ENCODE data around the gene PDX1. TPM values are rescaled to one million over a fixed set of nuclear protein-coding genes. Genes with fewer than 3 reads are reported as not detected.

PDX1 gene
- total and polyA plus RNA-seq, 5 donors from 2014 or later: not detected

DNA sequence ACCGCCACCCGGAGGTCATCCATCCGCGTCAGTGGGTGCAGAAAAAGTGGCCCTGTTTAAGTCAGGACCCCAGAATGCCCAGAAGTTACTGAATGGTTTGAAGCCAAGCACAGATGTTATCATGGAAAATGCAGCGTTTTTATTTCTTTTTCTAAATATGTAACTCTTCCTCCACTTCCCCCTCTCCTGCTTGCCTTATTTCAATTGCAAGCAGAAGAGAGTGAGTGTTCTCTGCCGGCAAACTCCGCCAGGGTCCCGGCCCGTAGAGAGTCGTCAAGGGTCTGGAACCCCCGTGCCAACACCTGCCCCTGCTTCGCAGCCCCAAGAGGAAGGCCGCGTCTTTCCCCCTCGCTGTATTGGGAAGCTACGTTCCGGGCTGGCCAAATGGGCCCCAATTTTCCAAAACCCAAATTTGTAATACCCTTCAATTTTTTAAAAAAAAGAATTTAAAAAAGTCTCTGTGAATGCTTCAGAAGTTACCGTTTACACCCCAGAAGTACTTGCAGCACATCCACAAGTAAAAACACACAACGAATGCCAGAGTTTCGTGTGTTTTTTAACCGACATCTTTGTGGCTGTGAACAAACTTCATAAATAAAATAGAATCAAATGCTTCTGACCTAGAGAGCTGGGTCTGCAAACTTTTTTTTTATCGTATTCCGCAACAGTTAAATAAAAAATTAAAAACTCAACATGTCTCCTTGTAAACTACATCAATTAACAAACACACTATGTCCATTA, 712 bp upstream of the PDX1 start:
- Mint-ChIP-seq H3K27me3 (peaks cover 81% of the 10 kb centered on the region), H3K36me3 (no peaks in the 10 kb centered on the region), H3K4me1 (peaks cover 6 to 38% (median 19%) of the 10 kb centered on the region in 4 donors), H3K4me3 (peak overlapping the region in 2 of 4 donors; percentile 50 to 63), H3K27ac (no peak overlapping the region), H3K9me3 (peaks cover 0 to 8% (median 0%) of the 10 kb centered on the region in 7 donors)
- H3K9me3 ChIP-seq (ENCODE audit: control insufficient read depth in 2 of 2, low read length in 2 of 2): no peaks in the 10 kb centered on the region
- peaks cover 30% of the 10 kb centered on the region for H3K4me1 ChIP-seq (ENCODE audit: control insufficient read depth, insufficient read depth, low read length, poor library complexity, severe bottlenecking)
- no peak overlapping the region for H3K27ac ChIP-seq (ENCODE audit: insufficient read depth, low read length, poor library complexity, severe bottlenecking)
- peaks cover 35% of the 10 kb centered on the region for H3K27me3 ChIP-seq (ENCODE audit: control insufficient read depth, insufficient read depth, low read length)
- no peak for ATAC-seq (ENCODE audit: low read depth in 2 of 2)
- DNase-seq: no peak
- no peaks in the 10 kb centered on the region for H3K36me3 ChIP-seq (ENCODE audit: control insufficient read depth, insufficient read depth, low read length)
- H3K4me3 ChIP-seq (ENCODE audit: low read depth, low read length): no peak overlapping the region

DNA sequence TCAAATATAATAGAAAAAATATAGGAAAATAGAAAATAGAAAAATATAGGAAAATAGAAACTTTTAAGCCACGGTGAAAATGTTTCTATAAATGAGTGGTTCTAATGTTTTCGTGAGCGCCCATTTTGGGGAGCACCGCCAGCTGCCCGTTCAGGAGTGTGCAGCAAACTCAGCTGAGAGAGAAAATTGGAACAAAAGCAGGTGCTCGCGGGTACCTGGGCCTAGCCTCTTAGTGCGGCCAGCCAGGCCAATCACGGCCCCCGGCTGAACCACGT, 204 bp upstream of the PDX1 start:
- Mint-ChIP-seq H3K4me3 (peak overlapping the region in 1 of 4 donors; percentile 63), H3K36me3 (no peaks in the 10 kb centered on the region), H3K9me3 (peaks cover 0 to 8% (median 0%) of the 10 kb centered on the region in 7 donors), H3K4me1 (peaks cover 6 to 38% (median 19%) of the 10 kb centered on the region in 4 donors), H3K27ac (no peak overlapping the region), H3K27me3 (peaks cover 78% of the 10 kb centered on the region)
- Histone ChIP-seq H3K36me3 (ENCODE audit: control insufficient read depth, insufficient read depth, low read length) (no peaks in the 10 kb centered on the region), H3K9me3 (ENCODE audit: control insufficient read depth in 2 of 2, low read length in 2 of 2) (no peaks in the 10 kb centered on the region), H3K27ac (ENCODE audit: insufficient read depth, low read length, poor library complexity, severe bottlenecking) (no peak overlapping the region), H3K4me3 (ENCODE audit: low read depth, low read length) (no peak overlapping the region), H3K27me3 (ENCODE audit: control insufficient read depth, insufficient read depth, low read length) (peaks cover 35% of the 10 kb centered on the region), H3K4me1 (ENCODE audit: control insufficient read depth, insufficient read depth, low read length, poor library complexity, severe bottlenecking) (peaks cover 30% of the 10 kb centered on the region)
- DNase-seq (no peak), ATAC-seq (ENCODE audit: low read depth in 2 of 2) (no peak)

DNA sequence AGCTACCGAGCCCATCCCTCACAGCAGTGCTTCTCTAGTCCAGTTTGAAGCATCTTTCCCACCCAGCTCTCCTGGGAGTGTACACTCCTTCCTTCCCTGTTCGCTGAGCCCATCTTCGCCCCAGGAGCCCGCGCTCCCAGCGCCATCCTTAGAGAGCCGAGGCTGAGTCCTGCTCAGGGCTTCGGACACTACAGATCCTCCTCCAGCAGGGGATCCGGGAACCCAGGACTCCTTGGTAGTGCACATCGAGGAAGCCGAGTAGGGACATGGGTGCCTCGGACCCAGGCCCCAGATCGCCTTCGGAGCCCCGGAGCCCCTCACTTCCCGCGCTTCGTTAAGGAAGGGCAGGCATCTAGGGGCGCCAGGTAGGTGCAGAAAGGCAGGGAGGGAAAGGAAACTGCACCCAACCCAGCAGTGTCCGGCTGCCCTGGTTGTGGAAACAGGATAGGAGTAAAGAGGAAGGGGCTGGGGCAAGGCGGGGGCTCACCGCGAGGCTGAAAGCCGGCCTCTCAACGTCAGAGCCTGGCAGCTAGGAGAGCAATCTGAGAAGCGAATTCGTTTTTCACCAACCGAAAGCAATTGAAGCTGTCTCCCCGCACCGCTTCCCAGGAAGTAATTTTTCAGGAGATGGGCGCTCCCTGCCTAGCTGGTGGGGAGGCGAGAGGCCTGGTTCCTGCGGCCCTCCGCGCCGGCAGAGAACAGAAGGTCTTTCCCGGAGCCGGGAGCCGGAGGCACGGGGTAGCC, 1.0 kb downstream of the PDX1 start:
- Mint-ChIP-seq H3K4me3 (peak overlapping the region in 2 of 4 donors; percentile 72 to 78), H3K4me1 (peaks cover 6 to 42% (median 19%) of the 10 kb centered on the region in 4 donors), H3K36me3 (no peaks in the 10 kb centered on the region), H3K27me3 (peaks cover 77% of the 10 kb centered on the region), H3K27ac (no peak overlapping the region), H3K9me3 (peaks cover 0 to 9% (median 0%) of the 10 kb centered on the region in 7 donors)
- Histone ChIP-seq H3K36me3 (ENCODE audit: control insufficient read depth, insufficient read depth, low read length) (no peaks in the 10 kb centered on the region), H3K4me3 (ENCODE audit: low read depth, low read length) (no peak overlapping the region), H3K4me1 (ENCODE audit: control insufficient read depth, insufficient read depth, low read length, poor library complexity, severe bottlenecking) (peaks cover 30% of the 10 kb centered on the region), H3K27me3 (ENCODE audit: control insufficient read depth, insufficient read depth, low read length) (peaks cover 37% of the 10 kb centered on the region), H3K27ac (ENCODE audit: insufficient read depth, low read length, poor library complexity, severe bottlenecking) (no peak overlapping the region), H3K9me3 (ENCODE audit: control insufficient read depth in 2 of 2, low read length in 2 of 2) (no peaks in the 10 kb centered on the region)
- no peak for ATAC-seq (ENCODE audit: low read depth in 2 of 2)
- no peak for DNase-seq

DNA sequence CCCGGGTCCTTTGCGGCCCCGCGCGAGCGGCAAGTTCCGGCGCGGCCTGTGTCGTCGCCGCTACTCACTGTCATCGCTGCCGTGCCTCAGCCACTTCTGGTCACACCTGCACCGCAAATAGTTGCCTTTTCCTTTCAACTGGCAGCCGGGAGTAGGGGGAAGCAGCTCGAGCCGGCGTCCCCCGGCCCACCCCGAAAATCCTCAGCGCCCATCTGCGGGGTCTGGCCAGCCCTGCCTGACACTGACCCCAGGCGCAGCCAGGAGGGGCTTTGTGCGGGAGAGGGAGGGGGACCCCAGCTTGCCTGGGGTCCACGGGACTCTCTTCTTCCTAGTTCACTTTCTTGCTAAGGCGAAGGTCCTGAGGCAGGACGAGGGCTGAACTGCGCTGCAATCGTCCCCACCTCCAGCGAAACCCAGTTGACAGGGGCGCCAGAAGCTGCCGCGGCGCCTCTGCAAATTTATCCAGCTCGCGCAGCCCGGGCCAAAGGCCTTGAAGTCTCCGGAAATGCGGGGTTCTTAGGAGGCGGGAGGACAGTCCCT, 1.7 kb downstream of the PDX1 start:
- Histone ChIP-seq H3K4me1 (ENCODE audit: control insufficient read depth, insufficient read depth, low read length, poor library complexity, severe bottlenecking) (peaks cover 30% of the 10 kb centered on the region), H3K27me3 (ENCODE audit: control insufficient read depth, insufficient read depth, low read length) (peaks cover 36% of the 10 kb centered on the region), H3K9me3 (ENCODE audit: control insufficient read depth in 2 of 2, low read length in 2 of 2) (no peaks in the 10 kb centered on the region), H3K36me3 (ENCODE audit: control insufficient read depth, insufficient read depth, low read length) (no peaks in the 10 kb centered on the region), H3K27ac (ENCODE audit: insufficient read depth, low read length, poor library complexity, severe bottlenecking) (no peak overlapping the region), H3K4me3 (ENCODE audit: low read depth, low read length) (no peak overlapping the region)
- Mint-ChIP-seq H3K4me1 (peaks cover 6 to 43% (median 23%) of the 10 kb centered on the region in 4 donors), H3K27ac (no peak overlapping the region), H3K27me3 (peaks cover 78% of the 10 kb centered on the region), H3K36me3 (no peaks in the 10 kb centered on the region), H3K9me3 (peaks cover 0 to 9% (median 0%) of the 10 kb centered on the region in 7 donors), H3K4me3 (peak overlapping the region in 1 of 4 donors; percentile 46)
- ATAC-seq (ENCODE audit: low read depth in 2 of 2): no peak
- no peak for DNase-seq

DNA sequence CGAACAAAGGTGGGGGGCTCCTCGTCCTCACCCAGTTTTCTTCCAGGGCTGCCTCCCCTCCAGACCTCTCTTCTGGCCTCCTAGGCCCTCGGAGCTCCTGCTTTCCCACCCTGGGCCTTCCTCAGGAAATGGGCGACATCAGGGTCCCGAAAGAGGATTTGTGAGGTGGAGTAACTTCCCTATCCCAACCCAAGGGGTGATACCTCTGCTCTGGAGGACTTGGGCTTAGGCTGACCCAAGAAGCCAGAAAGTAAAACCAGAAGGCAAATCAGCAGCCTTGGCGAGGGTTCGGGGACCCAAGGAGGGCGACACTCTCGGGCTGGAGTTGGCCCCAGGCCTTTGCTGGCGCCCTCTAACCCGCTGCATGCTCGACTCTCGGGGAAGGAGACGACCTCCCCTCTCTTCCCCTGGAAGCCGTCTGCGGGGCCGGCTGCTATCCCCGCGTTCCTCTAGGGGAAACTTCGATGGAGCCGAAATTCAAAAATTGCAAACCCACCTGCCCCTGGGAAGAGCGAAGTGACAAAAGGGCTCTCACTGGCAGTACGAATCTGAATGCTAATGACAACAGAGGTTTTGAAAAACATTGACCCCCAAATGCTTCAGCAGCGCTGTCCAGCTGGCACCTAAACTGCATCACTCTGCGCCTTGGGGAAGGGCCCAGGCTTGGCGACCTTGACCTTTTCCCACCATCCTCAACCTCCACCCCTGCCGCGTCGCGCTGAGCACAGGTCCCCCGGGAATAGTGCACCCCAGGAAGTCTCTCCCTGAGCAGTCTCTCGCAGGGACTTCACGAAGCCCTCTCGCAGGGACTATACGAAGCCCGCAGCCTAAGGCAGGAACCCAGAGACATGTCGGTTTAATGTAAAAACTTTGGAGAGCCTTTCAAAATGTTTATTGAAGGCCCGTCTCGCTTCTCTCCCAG, 2.4 kb downstream of the PDX1 start:
- ATAC-seq (ENCODE audit: low read depth in 2 of 2) (no peak), DNase-seq (no peak)
- Mint-ChIP-seq H3K4me3 (peak overlapping the region in 2 of 4 donors; percentile 46 to 47), H3K27me3 (peaks cover 78% of the 10 kb centered on the region), H3K27ac (no peak overlapping the region), H3K4me1 (peaks cover 6 to 46% (median 26%) of the 10 kb centered on the region in 4 donors), H3K36me3 (no peaks in the 10 kb centered on the region), H3K9me3 (peaks cover 0 to 10% (median 0%) of the 10 kb centered on the region in 7 donors)
- Histone ChIP-seq H3K27ac (ENCODE audit: insufficient read depth, low read length, poor library complexity, severe bottlenecking) (no peak overlapping the region), H3K27me3 (ENCODE audit: control insufficient read depth, insufficient read depth, low read length) (peaks cover 32% of the 10 kb centered on the region), H3K4me3 (ENCODE audit: low read depth, low read length) (no peak overlapping the region), H3K4me1 (ENCODE audit: control insufficient read depth, insufficient read depth, low read length, poor library complexity, severe bottlenecking) (peaks cover 30% of the 10 kb centered on the region), H3K36me3 (ENCODE audit: control insufficient read depth, insufficient read depth, low read length) (no peaks in the 10 kb centered on the region), H3K9me3 (ENCODE audit: control insufficient read depth in 2 of 2, low read length in 2 of 2) (no peaks in the 10 kb centered on the region)

DNA sequence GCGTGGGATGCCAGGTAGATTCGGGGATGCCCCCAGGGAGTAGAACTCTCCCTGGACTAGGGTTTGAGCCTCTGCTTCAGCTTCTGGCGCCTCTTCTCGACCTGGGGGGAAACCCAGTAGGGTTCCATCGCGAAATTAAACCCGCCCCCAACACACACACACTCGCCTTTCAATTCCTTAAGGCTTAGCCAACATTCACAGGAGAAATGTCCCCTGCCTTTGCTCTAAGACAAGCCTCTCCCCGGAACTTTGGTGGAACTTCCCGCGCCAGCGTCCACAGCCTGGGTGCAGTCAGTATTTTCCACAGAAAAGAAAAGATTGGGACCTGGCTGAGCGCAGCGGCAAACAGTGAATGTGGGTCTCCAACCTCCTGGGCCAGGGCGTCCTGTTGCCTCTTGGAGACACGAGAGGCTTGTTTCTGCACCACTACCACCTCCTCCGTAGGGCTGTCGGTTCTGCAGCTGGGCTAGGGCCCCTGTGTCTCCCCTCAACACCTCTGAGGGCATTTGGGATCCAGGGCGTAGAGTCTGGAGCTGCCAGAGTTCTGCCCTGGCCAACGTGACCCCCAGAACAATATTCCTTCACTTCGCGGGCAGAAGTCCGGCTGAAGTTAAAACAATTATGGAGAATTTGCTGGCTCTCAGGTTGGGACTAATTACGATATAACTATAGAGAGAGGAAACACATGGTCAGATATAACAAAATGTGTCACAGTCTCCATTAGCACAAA, 3.2 kb downstream of the PDX1 start:
- ATAC-seq (ENCODE audit: low read depth in 2 of 2): no peak
- peaks cover 78% of the 10 kb centered on the region for H3K27me3 Mint-ChIP-seq
- peak overlapping the region in 1 of 4 donors; percentile 18 for H3K4me3 Mint-ChIP-seq
- Histone ChIP-seq H3K36me3 (ENCODE audit: control insufficient read depth, insufficient read depth, low read length) (no peaks in the 10 kb centered on the region), H3K4me1 (ENCODE audit: control insufficient read depth, insufficient read depth, low read length, poor library complexity, severe bottlenecking) (peaks cover 22% of the 10 kb centered on the region), H3K27me3 (ENCODE audit: control insufficient read depth, insufficient read depth, low read length) (peaks cover 36% of the 10 kb centered on the region), H3K4me3 (ENCODE audit: low read depth, low read length) (no peak overlapping the region), H3K9me3 (ENCODE audit: control insufficient read depth in 2 of 2, low read length in 2 of 2) (no peaks in the 10 kb centered on the region), H3K27ac (ENCODE audit: insufficient read depth, low read length, poor library complexity, severe bottlenecking) (no peak overlapping the region)
- no peak overlapping the region for H3K27ac Mint-ChIP-seq
- peaks cover 6 to 45% (median 25%) of the 10 kb centered on the region in 4 donors for H3K4me1 Mint-ChIP-seq
- peaks cover 2% of the 10 kb centered on the region for H3K36me3 Mint-ChIP-seq
- no peak for DNase-seq
- peaks cover 0 to 10% (median 0%) of the 10 kb centered on the region in 7 donors for H3K9me3 Mint-ChIP-seq

All from CD4-positive, CD25-positive, alpha-beta regulatory T cell (primary cell).